Stomach (tissue), 9 donors: ENCODE data around the gene SMIM44. TPM values are rescaled to one million over a fixed set of nuclear protein-coding genes. Genes with fewer than 3 reads are reported as not detected.

ENCODE experiments used
- DNase-seq, 2 donors: peaks; one replicate each; pipeline versions ENCODE4 v3.0.0 to v3.0.0-alpha.2; 2013 to 2019
- H3K27ac ChIP-seq, 5 donors: fragments of 200-600 bp in 4 of 5; sonication (generic) in 4 of 5; one replicate each; pipeline ENCODE4 v1.5.1; 2013 to 2019; ENCODE audit warnings: mild to moderate bottlenecking in 1 of 5, moderate library complexity in 1 of 5
- H3K27me3 ChIP-seq, 3 donors: fragments of 200-600 bp; sonication (generic); one replicate each; pipeline ENCODE4 v1.5.1; 2017 to 2019; ENCODE audit warnings: mixed run types in 1 of 3
- H3K36me3 ChIP-seq, 4 donors: fragments of 200-600 bp; sonication (generic); 1 replicate in 3 of 4; 2 replicates in 1 of 4; pipeline ENCODE4 v1.5.1; 2016 to 2019
- H3K4me1 ChIP-seq, 4 donors: fragments of 200-600 bp; sonication (generic); one replicate each; pipeline ENCODE4 v1.5.1; 2016 to 2019
- H3K4me3 ChIP-seq, 4 donors: fragments of 200-600 bp; sonication (generic) in 3 of 4; one replicate each; pipeline ENCODE4 v1.5.1; 2016 to 2019; ENCODE audit warnings: mild to moderate bottlenecking in 1 of 4
- H3K9me3 ChIP-seq, 4 donors: fragments of 200-600 bp; sonication (generic); one replicate each; pipeline ENCODE4 v1.5.1; 2016 to 2019
- CTCF ChIP-seq, 7 experiments: fragments of 450-650 bp in 4 of 7; fragments of 200-600 bp in 3 of 7; sonication (generic) in 3 of 7; IDR thresholded peaks; one replicate each; pipeline ENCODE4 v1.5.1; 2016 to 2019; ENCODE audit warnings: antibody characterized with exemption in 7 of 7, control low read depth in 2 of 7, mild to moderate bottlenecking in 1 of 7
- EP300 ChIP-seq: sonication (generic); formaldehyde crosslinking; IDR thresholded peaks from one replicate; pipeline ENCODE4 v1.6.1; 2017; ENCODE audit warnings: antibody characterized with exemption
- POLR2A ChIP-seq, 4 donors: fragments of 450-650 bp; IDR thresholded peaks; one replicate each; pipeline ENCODE4 v1.6.1; 2016; ENCODE audit warnings: antibody characterized with exemption in 4 of 4, control low read depth in 2 of 4, mild to moderate bottlenecking in 1 of 4, moderate library complexity in 1 of 4
- POLR2AphosphoS5 ChIP-seq, 3 donors: sonication (generic); formaldehyde crosslinking; IDR thresholded peaks; one replicate each; pipeline ENCODE4 v1.6.1; 2016; ENCODE audit warnings: antibody characterized with exemption in 3 of 3
- WGBS, 5 donors: extraction: QIAGEN DNeasy Blood & Tissue Kit in 3 of 5; methylation state at CpG; one replicate each; pipeline versions ENCODE4 v1.1.5 to v1.1.7; 2013 to 2018; 5-methylcytosine and 5-hydroxymethylcytosine counted together
- intact Hi-C: fragments of 100-400 bp; cut with DNase I; formaldehyde crosslinking; loops from one replicate; pipeline ENCODE4 v1.15.1; 2023; ENCODE audit warnings: low total_unique reads
- polyA plus RNA-seq, 3 donors: library from polyadenylated mRNA; stranded (reverse); fragments of 200-250 nt; gene quantifications; one replicate each; pipeline ENCODE4 v1.2.3, GENCODE V29; 2013
- total RNA-seq, 5 donors: library from RNA; depleted of rRNA; stranded (reverse); fragments of >200 nt; gene quantifications; one replicate each; pipeline versions ENCODE4 v1.1.0 to v1.2.3, GENCODE V29; 2014 to 2016
- donor health status: healthy with polysubstance abuse.
- donor health status: Bipolar disorder and iron deficiency.
- donor health status: healthy.

The SMIM44 gene
- total and polyA plus RNA-seq, 8 donors, result 2.7 TPM; not detected in 7

- no peaks in the 10 kb centered on the region for H3K27me3 ChIP-seq
- no peak overlapping the region for H3K4me3 ChIP-seq
- no peaks in the 10 kb centered on the region for H3K9me3 ChIP-seq
- no peak for DNase-seq
- H3K36me3 ChIP-seq, result peaks cover 8 to 55% (median 52%) of the 10 kb centered on the region in 4 donors
- intact Hi-C loops, result no loop called here
- 76 to 92% (median 87%) methylated on average over 2 of the region's 2 CpGs for WGBS, 5 donors
- H3K4me1 ChIP-seq, result peaks cover 10 to 60% (median 33%) of the 10 kb centered on the region in 4 donors
- TF ChIP-seq POLR2A (IDR thresholded peaks at IDR 0.05) (no peak), EP300 (no peak), CTCF (IDR thresholded peaks at IDR 0.05) (no peak), POLR2AphosphoS5 (IDR thresholded peaks at IDR 0.05) (no peak)
- H3K27ac ChIP-seq, result no peak overlapping the region
Observed at GRCh38 chr19:3518659-3519058, 35.4 kb upstream of the SMIM44 start.

GRCh38 chr19:3518255-3518654, 35.0 kb upstream of the SMIM44 start:
- no peak overlapping the region for H3K27ac ChIP-seq
- H3K36me3 ChIP-seq, result peaks cover 4 to 52% (median 50%) of the 10 kb centered on the region in 4 donors
- intact Hi-C loops, result no loop called here
- H3K27me3 ChIP-seq, result no peaks in the 10 kb centered on the region
- no peaks in the 10 kb centered on the region for H3K9me3 ChIP-seq
- H3K4me1 ChIP-seq, result peaks cover 14 to 63% (median 35%) of the 10 kb centered on the region in 4 donors
- no peak overlapping the region for H3K4me3 ChIP-seq
- WGBS, 5 donors, result 70 to 84% (median 80%) methylated on average over 4 to 10 of the region's 10 CpGs
- no peak for TF ChIP-seq POLR2AphosphoS5 (IDR thresholded peaks at IDR 0.05)
- TF ChIP-seq CTCF (IDR thresholded peaks at IDR 0.05), result no peak
- TF ChIP-seq POLR2A (IDR thresholded peaks at IDR 0.05), result no peak
- DNase-seq, result no peak

- Histone ChIP-seq H3K9me3 (no peaks in the 10 kb centered on the region), H3K27ac (no peak overlapping the region), H3K4me1 (peaks cover 19 to 69% (median 38%) of the 10 kb centered on the region in 4 donors), H3K4me3 (no peak overlapping the region), H3K27me3 (no peaks in the 10 kb centered on the region), H3K36me3 (peaks cover 0 to 46% (median 43%) of the 10 kb centered on the region in 4 donors)
- no peak for TF ChIP-seq POLR2AphosphoS5 (IDR thresholded peaks at IDR 0.05)
- TF ChIP-seq CTCF (IDR thresholded peaks at IDR 0.05), result no peak
- TF ChIP-seq EP300, result no peak
- no peak for TF ChIP-seq POLR2A (IDR thresholded peaks at IDR 0.05)
- DNase-seq, result no peak
- 75 to 91% (median 77%) methylated on average over 2 of the region's 2 CpGs for WGBS, 5 donors
- intact Hi-C loops, result no loop called here
Observed at GRCh38 chr19:3517638-3518037, 34.4 kb upstream of the SMIM44 start.

- peaks cover 0 to 44% (median 36%) of the 10 kb centered on the region in 4 donors for H3K36me3 ChIP-seq
Observed at GRCh38 chr19:3516675-3517207, 33.5 kb upstream of the SMIM44 start.

More at GRCh38 chr19:3516675-3517207, 33.5 kb upstream of the SMIM44 start:
- 36 to 56% (median 40%) methylated on average over 10 to 15 of the region's 15 CpGs for WGBS, 5 donors
- peak; percentile 67 to 68 for DNase-seq
- TF ChIP-seq POLR2A (IDR thresholded peaks at IDR 0.05) (no peak), EP300 (no peak), CTCF (IDR thresholded peaks at IDR 0.05) (no peak), POLR2AphosphoS5 (IDR thresholded peaks at IDR 0.05) (no peak)
- peaks cover 19 to 78% (median 46%) of the 10 kb centered on the region in 4 donors for H3K4me1 ChIP-seq
- H3K9me3 ChIP-seq, result no peaks in the 10 kb centered on the region
- no peak overlapping the region for H3K27ac ChIP-seq
- H3K4me3 ChIP-seq, result no peak overlapping the region
- H3K27me3 ChIP-seq, result no peaks in the 10 kb centered on the region
- intact Hi-C loops, result no loop called here
